Measurements from ENCODE around the gene PGP. TPM values are rescaled to one million over a fixed set of nuclear protein-coding genes. Genes with fewer than 3 reads are reported as not detected.

PGP gene
- polyA plus RNA-seq, 6 donors from 2014 or later = 5.7 to 11.0 (median 9.5) TPM

GRCh38 chr16:2196162-2196980, 18.3 kb downstream of the PGP start, which contains the start of gene CASKIN1:
CASKIN1 (minus strand) TSS chr16:2196605; CDS start chr16:2196432, 173 bp downstream.
- no peak within 1 kb of the TSS for H3K27ac Mint-ChIP-seq
- peaks cover 0 to 1% (median 0%) of the 10 kb centered on the region in 7 donors for H3K9me3 Mint-ChIP-seq
- H3K36me3 Mint-ChIP-seq = no peaks in the 10 kb centered on the region
- peaks cover 6 to 9% (median 9%) of the 10 kb centered on the region in 3 donors for H3K4me1 Mint-ChIP-seq
- H3K27me3 Mint-ChIP-seq = peaks cover 23 to 73% (median 54%) of the 10 kb centered on the region in 3 donors
- ATAC-seq (ENCODE audit: low read depth in 2 of 2) (peak; percentile 43 to 56), DNase-seq (no peak)
- H3K4me3 Mint-ChIP-seq = peak within 1 kb of the TSS; percentile 56 to 84 (median 70)

GRCh38 chr16:2195322-2196161, 19.1 kb downstream of the PGP start:
- H3K4me1 Mint-ChIP-seq = peaks cover 6 to 9% (median 9%) of the 10 kb centered on the region in 3 donors
- no peaks in the 10 kb centered on the region for H3K36me3 Mint-ChIP-seq
- H3K9me3 Mint-ChIP-seq = peaks cover 0 to 1% (median 0%) of the 10 kb centered on the region in 7 donors
- DNase-seq (no peak), ATAC-seq (ENCODE audit: low read depth in 2 of 2) (peak; percentile 23 to 26)
- peaks cover 23 to 72% (median 52%) of the 10 kb centered on the region in 3 donors for H3K27me3 Mint-ChIP-seq
- H3K4me3 Mint-ChIP-seq = peak overlapping the region in 6 of 8 donors; percentile 45 to 79 (median 60)
- no peak overlapping the region for H3K27ac Mint-ChIP-seq

- H3K27me3 Mint-ChIP-seq = peaks cover 23 to 66% (median 46%) of the 10 kb centered on the region in 3 donors
- ATAC-seq (ENCODE audit: low read depth in 2 of 2) (peak; percentile 74 to 83), DNase-seq (peak; percentile 53)
- H3K27ac Mint-ChIP-seq = peak overlapping the region in 2 of 6 donors; percentile 67 to 91
- H3K9me3 Mint-ChIP-seq = no peaks in the 10 kb centered on the region
- peaks cover 6 to 9% (median 9%) of the 10 kb centered on the region in 3 donors for H3K4me1 Mint-ChIP-seq
- peak overlapping the region in 7 of 8 donors; percentile 21 to 79 (median 58) for H3K4me3 Mint-ChIP-seq
- H3K36me3 Mint-ChIP-seq = no peaks in the 10 kb centered on the region
Measured at GRCh38 chr16:2194852-2195321, 19.8 kb downstream of the PGP start.

- Mint-ChIP-seq H3K4me1 (peaks cover 6 to 9% (median 9%) of the 10 kb centered on the region in 3 donors), H3K27ac (peak overlapping the region in 1 of 6 donors; percentile 67), H3K27me3 (peaks cover 23 to 63% (median 43%) of the 10 kb centered on the region in 3 donors), H3K9me3 (no peaks in the 10 kb centered on the region), H3K36me3 (no peaks in the 10 kb centered on the region), H3K4me3 (peak overlapping the region in 5 of 8 donors; percentile 15 to 62 (median 29))
- DNase-seq = no peak
- no peak for ATAC-seq (ENCODE audit: low read depth in 2 of 2)
Measured at GRCh38 chr16:2194166-2194834, 20.3 kb downstream of the PGP start.

- H3K36me3 Mint-ChIP-seq = no peaks in the 10 kb centered on the region
- ATAC-seq (ENCODE audit: low read depth in 2 of 2) (no peak), DNase-seq (no peak)
- H3K4me1 Mint-ChIP-seq = peaks cover 5 to 7% (median 6%) of the 10 kb centered on the region in 3 donors
- H3K4me3 Mint-ChIP-seq = no peak overlapping the region
- H3K27me3 Mint-ChIP-seq = peaks cover 6 to 40% (median 22%) of the 10 kb centered on the region in 3 donors
- H3K9me3 Mint-ChIP-seq = no peaks in the 10 kb centered on the region
- H3K27ac Mint-ChIP-seq = no peak overlapping the region
Measured at GRCh38 chr16:2191446-2191706, 23.3 kb downstream of the PGP start.

GRCh38 chr16:2190659-2191445, 23.8 kb downstream of the PGP start:
- DNase-seq (no peak), ATAC-seq (ENCODE audit: low read depth in 2 of 2) (no peak)
- Mint-ChIP-seq H3K27ac (no peak overlapping the region), H3K36me3 (no peaks in the 10 kb centered on the region), H3K4me3 (no peak overlapping the region), H3K27me3 (peaks cover 6 to 40% (median 22%) of the 10 kb centered on the region in 3 donors), H3K9me3 (no peaks in the 10 kb centered on the region), H3K4me1 (peaks cover 5 to 7% (median 6%) of the 10 kb centered on the region in 3 donors)

GRCh38 chr16:2190002-2190658, 24.5 kb downstream of the PGP start:
- H3K36me3 Mint-ChIP-seq = no peaks in the 10 kb centered on the region
- H3K9me3 Mint-ChIP-seq = no peaks in the 10 kb centered on the region
- no peak overlapping the region for H3K27ac Mint-ChIP-seq
- peaks cover 5 to 7% (median 5%) of the 10 kb centered on the region in 3 donors for H3K4me1 Mint-ChIP-seq
- no peak for DNase-seq
- peaks cover 6 to 36% (median 20%) of the 10 kb centered on the region in 3 donors for H3K27me3 Mint-ChIP-seq
- ATAC-seq (ENCODE audit: low read depth in 2 of 2) = no peak
- H3K4me3 Mint-ChIP-seq = no peak overlapping the region

GRCh38 chr16:2189252-2189893, 25.3 kb downstream of the PGP start:
- H3K9me3 Mint-ChIP-seq = no peaks in the 10 kb centered on the region

GRCh38 chr16:2188395-2188794, 26.2 kb downstream of the PGP start:
- no peak overlapping the region for H3K27ac Mint-ChIP-seq
- no peaks in the 10 kb centered on the region for H3K4me1 Mint-ChIP-seq
- no peaks in the 10 kb centered on the region for H3K9me3 Mint-ChIP-seq
- no peak overlapping the region for H3K4me3 Mint-ChIP-seq
- ATAC-seq (ENCODE audit: low read depth in 2 of 2) = no peak
- no peak for DNase-seq
- H3K27me3 Mint-ChIP-seq = peaks cover 0 to 19% (median 14%) of the 10 kb centered on the region in 3 donors
- H3K36me3 Mint-ChIP-seq = no peaks in the 10 kb centered on the region

More at GRCh38 chr16:2189252-2189893, 25.3 kb downstream of the PGP start:
- Mint-ChIP-seq H3K4me3 (no peak overlapping the region), H3K4me1 (no peaks in the 10 kb centered on the region), H3K27me3 (peaks cover 0 to 29% (median 14%) of the 10 kb centered on the region in 3 donors), H3K27ac (no peak overlapping the region), H3K36me3 (no peaks in the 10 kb centered on the region)
- ATAC-seq (ENCODE audit: low read depth in 2 of 2) = no peak
- DNase-seq = no peak

- Mint-ChIP-seq H3K9me3 (no peaks in the 10 kb centered on the region), H3K4me3 (no peak overlapping the region), H3K27me3 (peaks cover 0 to 8% (median 7%) of the 10 kb centered on the region in 3 donors), H3K36me3 (no peaks in the 10 kb centered on the region), H3K4me1 (no peaks in the 10 kb centered on the region), H3K27ac (no peak overlapping the region)
- DNase-seq (no peak), ATAC-seq (ENCODE audit: low read depth in 2 of 2) (no peak)
Measured at GRCh38 chr16:2187212-2187611, 27.4 kb downstream of the PGP start.

- no peak for ATAC-seq (ENCODE audit: low read depth in 2 of 2)
Measured at GRCh38 chr16:2186505-2186904, 28.1 kb downstream of the PGP start.

More at GRCh38 chr16:2186505-2186904, 28.1 kb downstream of the PGP start:
- H3K27ac Mint-ChIP-seq = peak overlapping the region in 1 of 6 donors; percentile 59
- no peaks in the 10 kb centered on the region for H3K36me3 Mint-ChIP-seq
- no peak overlapping the region for H3K4me3 Mint-ChIP-seq
- no peak for DNase-seq
- H3K4me1 Mint-ChIP-seq = no peaks in the 10 kb centered on the region
- no peaks in the 10 kb centered on the region for H3K9me3 Mint-ChIP-seq
- H3K27me3 Mint-ChIP-seq = peaks cover 0 to 1% (median under 1%) of the 10 kb centered on the region in 3 donors

All from naive B cell (primary cell).